Measurements from ENCODE around the gene SH2B2. TPM values are rescaled to one million over a fixed set of nuclear protein-coding genes. Genes with fewer than 3 reads are reported as not detected.

The SH2B2 gene
- total RNA-seq, 1 donor from 2014 or later: 8.2 TPM

DNA sequence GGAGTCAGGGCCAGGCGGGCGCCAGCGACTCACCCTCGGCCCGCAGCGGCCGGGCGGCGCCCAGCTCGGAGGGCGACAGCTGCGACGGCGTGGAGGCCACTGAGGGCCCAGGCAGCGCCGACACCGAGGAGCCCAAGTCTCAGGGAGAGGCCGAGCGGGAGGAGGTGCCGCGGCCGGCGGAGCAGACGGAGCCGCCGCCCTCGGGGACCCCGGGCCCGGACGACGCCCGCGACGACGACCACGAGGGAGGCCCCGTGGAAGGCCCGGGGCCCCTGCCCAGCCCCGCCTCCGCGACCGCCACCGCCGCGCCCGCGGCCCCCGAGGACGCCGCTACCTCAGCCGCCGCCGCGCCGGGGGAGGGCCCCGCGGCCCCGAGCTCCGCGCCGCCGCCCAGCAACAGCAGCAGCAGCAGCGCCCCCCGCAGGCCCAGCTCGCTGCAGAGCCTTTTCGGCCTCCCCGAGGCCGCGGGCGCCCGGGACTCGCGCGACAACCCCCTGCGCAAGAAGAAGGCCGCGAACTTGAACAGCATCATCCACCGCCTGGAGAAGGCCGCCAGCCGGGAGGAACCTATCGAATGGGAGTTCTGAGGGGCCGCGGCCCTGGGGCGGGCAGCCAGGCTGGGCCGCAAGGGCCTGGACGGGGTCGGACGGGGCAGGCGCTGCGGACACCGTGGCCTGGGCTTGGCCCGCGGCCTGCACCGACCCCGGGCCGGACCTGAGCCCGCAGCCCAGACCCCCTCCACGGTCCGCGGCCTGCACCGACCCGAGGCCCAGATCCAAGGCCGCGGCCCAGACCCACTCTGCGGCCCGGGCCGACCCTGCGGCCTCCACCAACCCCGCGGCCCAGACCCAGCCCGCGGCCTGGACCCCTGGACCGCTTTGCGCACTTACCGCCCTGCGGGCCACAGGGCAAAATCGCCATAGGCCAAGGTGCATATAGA is 37.9 kb upstream of the SH2B2 start:
- no peak for DNase-seq (ENCODE audit: low spot score in 2 of 2, unreplicated experiment in 2 of 2)
- Mint-ChIP-seq H3K36me3 (peaks cover 10% of the 10 kb centered on the region), H3K4me3 (no peak overlapping the region), H3K9me3 (no peaks in the 10 kb centered on the region), H3K27ac (no peak overlapping the region), H3K27me3 (ENCODE audit: low read depth) (no peaks in the 10 kb centered on the region), H3K4me1 (peaks cover 12% of the 10 kb centered on the region)
- no peak for TF ChIP-seq CTCF (IDR thresholded peaks at IDR 0.05; ENCODE audit: unreplicated experiment)

GRCh38 chr7:102251531-102252365 is 34.9 kb upstream of the SH2B2 start:
- no peak for DNase-seq (ENCODE audit: low spot score in 2 of 2, unreplicated experiment in 2 of 2)
- TF ChIP-seq CTCF (IDR thresholded peaks at IDR 0.05; ENCODE audit: unreplicated experiment): no peak
- H3K27me3 Mint-ChIP-seq (ENCODE audit: low read depth): no peaks in the 10 kb centered on the region
- no peaks in the 10 kb centered on the region for H3K9me3 Mint-ChIP-seq
- H3K4me1 Mint-ChIP-seq: peaks cover 9% of the 10 kb centered on the region
- peaks cover 8% of the 10 kb centered on the region for H3K36me3 Mint-ChIP-seq
- no peak overlapping the region for H3K4me3 Mint-ChIP-seq
- H3K27ac Mint-ChIP-seq: no peak overlapping the region

DNA sequence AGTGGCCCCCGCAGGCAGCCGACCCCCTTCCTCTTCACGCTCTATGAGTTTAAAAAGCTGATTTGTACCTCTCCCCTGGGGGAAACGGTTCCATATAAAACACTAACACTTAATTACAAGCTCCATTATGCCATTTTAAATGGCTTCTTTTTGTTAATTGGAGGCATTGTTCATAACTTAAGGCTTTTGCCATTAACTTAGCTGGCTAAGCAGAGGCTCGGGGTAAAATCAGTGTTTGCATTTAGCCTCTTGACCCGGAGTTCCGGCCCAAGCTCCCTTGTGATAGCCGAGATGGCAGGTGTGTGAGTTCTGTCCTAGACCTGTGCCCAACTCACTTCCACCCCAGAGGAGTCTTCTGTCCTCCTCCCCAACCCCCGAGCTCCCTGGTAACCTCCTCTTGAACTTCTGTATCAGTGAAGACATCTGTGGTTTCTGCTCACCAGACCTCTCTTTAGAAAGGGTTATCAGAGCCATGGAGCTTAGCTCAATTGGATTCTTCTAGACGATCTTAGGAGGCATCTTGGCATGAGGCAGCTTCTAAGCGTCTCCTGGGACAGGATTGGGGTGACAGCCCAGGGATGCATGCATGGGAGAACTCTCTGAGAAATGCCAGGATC is 34.2 kb upstream of the SH2B2 start:
- peaks cover 5% of the 10 kb centered on the region for H3K36me3 Mint-ChIP-seq
- peak overlapping the region; percentile 62 for H3K27ac Mint-ChIP-seq
- DNase-seq (ENCODE audit: low spot score in 2 of 2, unreplicated experiment in 2 of 2): no peak
- H3K27me3 Mint-ChIP-seq (ENCODE audit: low read depth): no peaks in the 10 kb centered on the region
- no peaks in the 10 kb centered on the region for H3K9me3 Mint-ChIP-seq
- no peak overlapping the region for H3K4me3 Mint-ChIP-seq
- H3K4me1 Mint-ChIP-seq: peaks cover 9% of the 10 kb centered on the region
- no peak for TF ChIP-seq CTCF (IDR thresholded peaks at IDR 0.05; ENCODE audit: unreplicated experiment)

- Mint-ChIP-seq H3K27ac (no peak overlapping the region), H3K4me1 (peaks cover 9% of the 10 kb centered on the region), H3K9me3 (no peaks in the 10 kb centered on the region), H3K36me3 (peaks cover 7% of the 10 kb centered on the region), H3K4me3 (no peak overlapping the region), H3K27me3 (ENCODE audit: low read depth) (no peaks in the 10 kb centered on the region)
- no peak for DNase-seq (ENCODE audit: low spot score in 2 of 2, unreplicated experiment in 2 of 2)
- no peak for TF ChIP-seq CTCF (IDR thresholded peaks at IDR 0.05; ENCODE audit: unreplicated experiment)
These were observed 33.3 kb upstream of the SH2B2 start for GRCh38 chr7:102253066-102253972.

DNA sequence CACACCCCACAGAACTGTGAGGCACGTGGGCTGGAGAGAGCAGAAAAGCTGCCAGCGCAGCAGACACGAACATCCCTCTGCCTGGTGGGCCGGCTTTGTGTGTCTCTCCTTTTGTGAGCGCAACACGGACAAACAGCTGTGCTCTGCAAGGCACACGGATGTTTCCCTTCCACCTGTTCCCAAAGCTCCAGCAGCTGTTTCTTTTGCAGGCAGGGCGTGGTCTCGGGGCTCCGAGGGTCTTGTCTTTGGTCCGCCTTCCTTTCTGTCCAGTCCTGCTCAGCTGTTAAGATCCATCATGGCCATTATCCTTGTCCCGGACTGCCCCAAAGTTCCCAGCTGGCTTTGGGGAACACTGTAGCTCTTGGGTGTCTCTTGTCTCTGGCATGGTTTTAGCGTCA is 32.7 kb upstream of the SH2B2 start:
- no peak overlapping the region for H3K4me3 Mint-ChIP-seq
- peaks cover 9% of the 10 kb centered on the region for H3K4me1 Mint-ChIP-seq
- DNase-seq (ENCODE audit: low spot score in 2 of 2, unreplicated experiment in 2 of 2): no peak
- no peaks in the 10 kb centered on the region for H3K27me3 Mint-ChIP-seq (ENCODE audit: low read depth)
- H3K36me3 Mint-ChIP-seq: peaks cover 11% of the 10 kb centered on the region
- no peak for TF ChIP-seq CTCF (IDR thresholded peaks at IDR 0.05; ENCODE audit: unreplicated experiment)
- H3K27ac Mint-ChIP-seq: no peak overlapping the region
- no peaks in the 10 kb centered on the region for H3K9me3 Mint-ChIP-seq

Data from mesothelial cell of epicardium (in vitro differentiated cells).